Brain microvascular endothelial cell (primary cell): ENCODE results near the gene FTL.

ENCODE experiments used
- DNase-seq: peaks from one replicate; pipeline ENCODE4 v3.0.0-alpha.2; 2020
- H3K27ac ChIP-seq: fragments of 250-450 bp; sonication (Bioruptor Pico); 2 replicates; pipeline ENCODE4 v1.5.1; 2020; ENCODE audit warnings: mild to moderate bottlenecking, moderate library complexity
- H3K27me3 ChIP-seq: fragments of 250-450 bp; sonication (Bioruptor Pico); replicated peaks from 2 replicates; pipeline ENCODE4 v1.5.1; 2020; ENCODE audit warnings: mild to moderate bottlenecking
- H3K36me3 ChIP-seq: fragments of 250-450 bp; sonication (Bioruptor Pico); replicated peaks from 2 replicates; pipeline ENCODE4 v1.5.1; 2020; ENCODE audit warnings: mild to moderate bottlenecking
- H3K4me3 ChIP-seq: 2 replicates; pipeline ENCODE4 v1.5.1; 2011; ENCODE audit warnings: low read depth, mild to moderate bottlenecking, control low read depth, low read length, moderate library complexity
- CTCF ChIP-seq: IDR thresholded peaks from 2 replicates; pipeline ENCODE4 v1.5.1; 2011; ENCODE audit warnings: low read depth, mild to moderate bottlenecking, moderate library complexity, low read length, control low read depth, inconsistent platforms; ENCODE audit errors: missing control alignments
- in situ Hi-C: cut with HindIII; loops from 2 replicates; pipeline ENCODE4 v1.10.0; 2017; ENCODE audit warnings: low sequenced_read_pairs, low pct_ligation_motif_present

The FTL gene

DNA sequence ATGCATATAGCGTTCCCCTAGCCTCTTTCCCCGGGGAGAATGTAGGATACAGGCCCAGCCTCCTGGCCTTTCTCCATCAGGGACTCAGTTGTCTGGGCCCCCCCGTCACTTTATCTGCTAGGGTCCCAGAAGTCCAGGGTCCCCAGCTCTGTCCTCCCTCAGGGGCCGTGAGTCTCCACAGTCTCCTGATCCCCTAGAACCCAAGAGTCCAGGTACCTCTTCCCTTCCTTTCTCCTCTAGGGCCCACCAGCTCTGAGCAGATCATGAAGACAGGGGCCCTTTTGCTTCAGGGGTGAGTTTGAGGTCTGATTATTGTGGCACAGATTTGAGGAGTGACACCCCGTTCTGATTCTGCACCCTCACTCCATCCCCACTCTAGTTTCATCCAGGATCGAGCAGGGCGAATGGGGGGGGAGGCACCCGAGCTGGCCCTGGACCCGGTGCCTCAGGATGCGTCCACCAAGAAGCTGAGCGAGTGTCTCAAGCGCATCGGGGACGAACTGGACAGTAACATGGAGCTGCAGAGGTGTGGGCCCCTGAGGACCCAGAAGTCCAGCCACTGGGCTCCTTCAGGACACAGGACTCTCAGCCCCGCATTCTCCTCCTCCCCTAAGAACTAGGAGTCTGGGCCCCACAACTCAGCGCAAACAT, 9.7 kb upstream of the FTL start:
- in situ Hi-C loops, result no loop called here
- peak overlapping the region; percentile 93 for H3K27ac ChIP-seq
- H3K27me3 ChIP-seq, result no peaks in the 10 kb centered on the region
- no peak for TF ChIP-seq CTCF
- no peak for DNase-seq
- peaks cover 5% of the 10 kb centered on the region for H3K36me3 ChIP-seq
- H3K4me3 ChIP-seq, result peak overlapping the region; percentile 88

- DNase-seq, result no peak
- no peak for TF ChIP-seq CTCF
- Histone ChIP-seq H3K27me3 (no peaks in the 10 kb centered on the region), H3K36me3 (peaks cover 7% of the 10 kb centered on the region), H3K27ac (no peak overlapping the region), H3K4me3 (no peak overlapping the region)
- in situ Hi-C loops, result no loop called here
Observed at GRCh38 chr19:48958006-48958405, 7.1 kb upstream of the FTL start.

DNA sequence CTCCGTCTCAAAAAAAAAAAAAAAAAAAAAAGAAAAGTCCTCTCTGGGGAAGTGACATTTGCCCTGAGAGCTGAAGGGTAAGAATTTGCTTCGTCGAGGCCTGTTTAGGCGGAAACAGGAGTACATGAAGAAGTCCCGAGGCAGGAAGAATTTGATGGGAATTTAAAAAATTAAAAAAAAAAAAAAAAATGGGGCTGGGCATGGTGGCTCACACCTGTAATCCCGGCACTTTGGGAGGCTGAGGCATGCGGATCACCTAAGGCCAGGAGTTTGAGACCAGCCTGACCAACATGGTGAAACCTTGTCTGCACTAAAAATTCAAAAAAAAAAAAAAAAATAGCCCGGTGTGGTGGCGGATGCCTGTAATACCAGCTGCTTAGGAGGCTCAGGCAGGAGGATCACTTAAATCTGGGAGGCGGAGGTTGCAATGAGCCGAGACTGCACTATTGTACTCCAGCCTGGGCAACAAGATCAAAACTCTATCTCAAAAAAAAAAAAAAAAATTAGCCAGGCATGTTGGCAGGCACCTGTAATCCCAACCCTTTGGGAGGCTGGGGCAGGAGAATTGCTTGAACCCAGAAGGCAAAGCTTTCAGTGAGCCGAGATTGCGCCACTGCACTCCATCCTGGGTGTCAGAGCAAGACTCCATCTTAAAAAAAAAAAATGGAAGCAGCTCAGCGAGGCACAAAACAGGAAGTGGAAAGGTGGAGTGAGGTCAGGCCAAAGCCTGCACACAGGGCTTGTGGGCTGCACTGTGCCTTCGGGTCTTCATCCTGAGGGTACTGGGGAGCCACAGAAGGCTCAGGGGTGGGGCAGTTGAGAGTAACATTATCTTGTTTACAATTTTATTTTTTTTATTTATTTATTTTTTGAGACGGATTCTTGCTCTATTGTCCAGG, 5.5 kb upstream of the FTL start:
- in situ Hi-C loops, result no loop called here

DNA sequence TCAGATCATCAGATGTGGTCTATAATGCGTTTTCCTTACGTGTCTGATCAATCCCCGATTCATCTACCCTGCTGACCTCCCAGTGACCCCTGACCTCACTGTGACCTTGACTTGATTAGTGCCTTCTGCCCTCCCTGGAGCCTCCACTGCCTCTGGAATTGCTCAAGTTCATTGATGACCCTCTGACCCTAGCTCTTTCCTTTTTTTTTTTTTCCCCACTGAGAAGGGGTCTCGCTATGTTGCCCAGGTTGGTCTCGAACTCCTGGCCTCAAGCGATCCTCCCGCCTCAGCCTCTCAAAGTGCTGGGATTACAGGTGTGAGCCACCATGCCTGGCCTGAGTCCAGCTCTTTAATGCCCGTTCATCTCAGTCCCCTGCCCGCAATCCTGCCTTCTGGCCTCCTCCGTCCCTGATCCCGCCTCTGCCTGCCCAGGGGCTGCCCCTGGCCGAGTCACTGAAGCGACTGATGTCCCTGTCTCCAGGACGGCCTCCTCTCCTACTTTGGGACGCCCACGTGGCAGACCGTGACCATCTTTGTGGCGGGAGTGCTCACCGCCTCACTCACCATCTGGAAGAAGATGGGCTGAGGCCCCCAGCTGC, 4.0 kb upstream of the FTL start:
- no peak for TF ChIP-seq CTCF
- H3K4me3 ChIP-seq, result no peak overlapping the region
- H3K27ac ChIP-seq, result no peak overlapping the region
- in situ Hi-C loops, result no loop called here
- no peak for DNase-seq
- peaks cover 16% of the 10 kb centered on the region for H3K36me3 ChIP-seq
- H3K27me3 ChIP-seq, result no peaks in the 10 kb centered on the region

More for the DNA sequence above, 5.5 kb upstream of the FTL start:
- TF ChIP-seq CTCF, result no peak
- H3K4me3 ChIP-seq, result no peak overlapping the region
- no peak overlapping the region for H3K27ac ChIP-seq
- DNase-seq, result no peak
- H3K27me3 ChIP-seq, result no peaks in the 10 kb centered on the region
- H3K36me3 ChIP-seq, result peaks cover 7% of the 10 kb centered on the region

- H3K36me3 ChIP-seq, result peaks cover 18% of the 10 kb centered on the region
- no peak for TF ChIP-seq CTCF
- no peaks in the 10 kb centered on the region for H3K27me3 ChIP-seq
- no peak overlapping the region for H3K4me3 ChIP-seq
- H3K27ac ChIP-seq, result no peak overlapping the region
- in situ Hi-C loops, result no loop called here
- DNase-seq, result no peak
Observed at GRCh38 chr19:48961673-48962028, 3.5 kb upstream of the FTL start.
